ENCODE results near the gene DAB1.

Gene DAB1

DNA sequence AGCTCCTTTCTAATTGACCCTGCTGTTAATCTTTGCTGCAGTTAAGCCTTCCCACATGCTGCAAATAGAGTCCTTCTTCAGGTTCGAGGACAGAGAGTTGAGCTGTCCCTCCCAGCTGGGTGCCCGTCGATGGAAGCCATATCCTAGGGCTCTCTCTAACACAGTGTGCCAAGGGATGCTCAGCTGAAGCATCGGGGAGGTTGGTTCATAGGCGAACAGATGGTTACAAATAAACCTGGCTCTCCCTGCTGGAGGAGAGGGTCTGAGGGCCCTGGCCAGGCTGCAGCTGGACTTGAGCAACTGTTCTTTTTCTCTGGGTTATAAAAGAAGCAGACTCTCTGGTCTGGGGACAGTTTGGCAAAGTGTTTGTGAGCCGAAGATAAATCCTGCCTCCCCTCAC lies 337.7 kb downstream of the DAB1 start:
- DNase-seq (ENCODE audit: insufficient read length, low spot score) (no peak), FAIRE-seq (no peak)
- TF ChIP-seq POLR2A (IDR thresholded peaks at IDR 0.05; ENCODE audit: low read depth, low read length) = no peak

DNA sequence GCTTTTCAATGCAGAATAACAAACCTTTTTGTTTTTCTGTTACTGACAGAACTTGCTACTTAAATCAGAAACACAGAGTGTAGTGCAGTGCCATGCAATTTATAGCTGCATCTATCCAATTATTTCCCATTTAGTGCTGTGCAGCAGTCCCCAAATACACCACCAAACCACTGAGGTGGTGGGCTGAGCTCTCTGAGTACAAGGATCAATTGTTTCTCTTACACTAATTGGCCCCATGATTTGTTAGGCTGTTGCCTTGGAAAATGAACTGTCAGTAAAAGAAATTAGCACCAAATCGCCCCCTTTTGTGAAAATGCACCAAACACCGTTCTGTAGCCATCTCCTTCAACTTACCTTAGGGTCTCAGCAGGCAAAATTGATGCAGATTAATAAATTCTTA lies 339.2 kb downstream of the DAB1 start:
- DNase-seq (ENCODE audit: insufficient read length, low spot score) = no peak
- no peak for FAIRE-seq
- no peak for TF ChIP-seq POLR2A (IDR thresholded peaks at IDR 0.05; ENCODE audit: low read depth, low read length)

DNA sequence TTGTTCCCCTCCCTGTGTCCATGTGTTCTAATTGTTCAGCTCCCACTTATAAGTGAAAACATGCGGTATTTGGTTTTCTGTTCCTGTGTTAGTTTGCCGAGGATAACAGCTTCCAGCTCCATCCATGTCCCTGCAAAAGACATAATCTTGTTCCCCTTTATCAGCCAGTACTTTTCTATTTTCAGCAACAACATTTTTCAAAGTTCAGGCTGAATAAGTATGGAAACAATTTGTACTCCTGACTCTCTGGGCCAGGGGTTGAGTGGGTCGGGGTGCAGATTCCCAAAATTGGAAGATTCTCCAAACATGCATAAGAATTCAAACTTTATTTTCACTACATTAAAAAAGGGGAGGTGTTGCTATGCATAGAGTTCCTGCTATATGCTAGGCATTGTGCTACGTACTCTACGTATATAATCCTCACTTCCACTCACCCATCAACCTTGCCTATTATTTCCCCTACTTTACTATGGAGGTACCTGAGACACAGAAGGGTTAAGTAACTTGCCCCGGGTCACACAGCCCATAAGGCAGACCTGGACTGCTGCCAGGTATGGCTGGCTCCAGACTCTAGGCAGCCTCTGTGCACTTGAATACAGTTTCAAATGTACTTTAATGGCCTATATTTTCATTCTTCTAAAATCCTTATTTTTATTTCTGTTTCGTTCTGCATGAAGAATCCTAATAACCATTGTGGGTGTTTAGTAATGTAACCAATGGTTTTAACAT lies 341.0 kb downstream of the DAB1 start:
- FAIRE-seq (no peak), DNase-seq (ENCODE audit: insufficient read length, low spot score) (no peak)
- TF ChIP-seq POLR2A (IDR thresholded peaks at IDR 0.05; ENCODE audit: low read depth, low read length) = no peak

GRCh38 chr1:57079454-57080157 lies 344.3 kb downstream of the DAB1 start:
- no peak for DNase-seq (ENCODE audit: insufficient read length, low spot score)
- FAIRE-seq = no peak
- TF ChIP-seq POLR2A (IDR thresholded peaks at IDR 0.05; ENCODE audit: low read depth, low read length) = no peak

GRCh38 chr1:57072401-57073110 lies 351.3 kb downstream of the DAB1 start:
- TF ChIP-seq POLR2A (IDR thresholded peaks at IDR 0.05; ENCODE audit: low read depth, low read length) = no peak
- FAIRE-seq = no peak

GRCh38 chr1:57067863-57068262 lies 356.0 kb downstream of the DAB1 start:
- TF ChIP-seq POLR2A (IDR thresholded peaks at IDR 0.05; ENCODE audit: low read depth, low read length) = no peak
- DNase-seq (ENCODE audit: insufficient read length, low spot score) (no peak), FAIRE-seq (no peak)

More at GRCh38 chr1:57072401-57073110, 351.3 kb downstream of the DAB1 start:
- DNase-seq (ENCODE audit: insufficient read length, low spot score) = peak; percentile 10

DNA sequence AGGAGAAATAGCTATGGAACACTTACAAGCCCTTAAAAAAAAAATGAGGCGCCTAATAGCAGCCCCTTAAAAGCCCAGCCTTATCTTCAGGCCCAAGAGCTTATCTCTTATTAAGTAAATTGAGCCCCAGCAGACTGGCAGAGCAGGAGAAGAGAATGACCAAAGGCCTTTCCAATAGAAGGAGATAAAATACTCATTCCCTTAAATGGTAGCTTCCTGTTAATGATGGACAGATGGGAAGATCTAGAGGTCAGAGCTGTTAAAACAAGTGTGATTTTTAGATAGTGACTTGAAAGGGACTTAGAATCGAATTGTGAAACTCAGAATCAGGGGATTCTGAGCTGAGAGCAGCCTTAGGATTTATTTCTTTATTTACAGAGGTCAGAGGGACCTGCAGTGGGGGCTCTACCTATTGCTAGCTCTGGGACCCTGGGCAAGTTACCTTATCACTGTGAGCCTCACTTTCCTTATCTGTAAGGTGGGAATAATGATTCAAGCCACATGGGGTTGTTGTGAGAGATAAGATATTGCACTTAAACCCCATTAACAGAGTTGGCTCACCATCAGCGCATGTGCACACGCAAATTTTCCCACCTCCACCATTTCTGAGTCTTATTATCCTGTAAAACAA lies 356.8 kb downstream of the DAB1 start:
- DNase-seq (ENCODE audit: insufficient read length, low spot score) (no peak), FAIRE-seq (no peak)
- no peak for TF ChIP-seq POLR2A (IDR thresholded peaks at IDR 0.05; ENCODE audit: low read depth, low read length)

DNA sequence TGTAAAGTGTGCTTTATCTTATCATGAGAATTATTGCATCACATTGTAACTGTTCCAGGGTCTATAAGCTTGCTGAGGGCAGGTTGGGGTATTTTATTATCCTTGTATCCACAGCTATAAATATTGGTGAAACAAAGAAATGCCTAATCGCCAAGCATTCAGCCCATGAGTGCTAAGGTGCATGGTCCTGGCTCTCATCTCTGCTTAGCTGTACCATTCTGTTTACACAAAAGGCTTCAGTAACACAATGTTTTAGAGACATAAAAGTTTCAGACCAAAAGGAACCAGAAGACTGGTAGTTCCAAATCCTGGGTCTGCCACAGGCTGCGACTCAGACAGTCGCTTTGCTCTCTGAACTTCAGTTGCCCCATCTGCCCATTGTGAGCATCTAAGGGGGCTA lies 358.4 kb downstream of the DAB1 start:
- DNase-seq (ENCODE audit: insufficient read length, low spot score) (no peak), FAIRE-seq (no peak)
- TF ChIP-seq POLR2A (IDR thresholded peaks at IDR 0.05; ENCODE audit: low read depth, low read length) = no peak

GRCh38 chr1:57064379-57065140 lies 359.3 kb downstream of the DAB1 start:
- DNase-seq (ENCODE audit: insufficient read length, low spot score) = no peak
- FAIRE-seq = no peak
- TF ChIP-seq POLR2A (IDR thresholded peaks at IDR 0.05; ENCODE audit: low read depth, low read length) = no peak

GRCh38 chr1:57063406-57064125 lies 360.3 kb downstream of the DAB1 start:
- no peak for TF ChIP-seq POLR2A (IDR thresholded peaks at IDR 0.05; ENCODE audit: low read depth, low read length)
- FAIRE-seq (no peak), DNase-seq (ENCODE audit: insufficient read length, low spot score) (no peak)

- no peak for FAIRE-seq
- no peak for DNase-seq (ENCODE audit: insufficient read length, low spot score)
- TF ChIP-seq POLR2A (IDR thresholded peaks at IDR 0.05; ENCODE audit: low read depth, low read length) = no peak
These were observed 362.5 kb downstream of the DAB1 start for GRCh38 chr1:57061369-57061768.

GRCh38 chr1:57060451-57060850 lies 363.4 kb downstream of the DAB1 start:
- FAIRE-seq (no peak), DNase-seq (ENCODE audit: insufficient read length, low spot score) (no peak)
- TF ChIP-seq POLR2A (IDR thresholded peaks at IDR 0.05; ENCODE audit: low read depth, low read length) = no peak

Measured in H54 (cell line).